Loucy (cell line): ENCODE measurements around the gene NCOR2.

Source experiments
- CTCF ChIP-seq: fragments of 200-600 bp; sonication (generic); conservative IDR thresholded peaks from 2 replicates; pipeline ENCODE4 v1.5.1; 2014; ENCODE audit warnings: mild to moderate bottlenecking, antibody characterized with exemption, low read length
- EZH2phosphoT487 ChIP-seq: fragments of 200-600 bp; IDR thresholded peaks from 2 replicates; pipeline ENCODE4 v1.6.1; 2018; ENCODE audit warnings: antibody characterized with exemption, mild to moderate bottlenecking, moderate library complexity, borderline replicate concordance

DNA sequence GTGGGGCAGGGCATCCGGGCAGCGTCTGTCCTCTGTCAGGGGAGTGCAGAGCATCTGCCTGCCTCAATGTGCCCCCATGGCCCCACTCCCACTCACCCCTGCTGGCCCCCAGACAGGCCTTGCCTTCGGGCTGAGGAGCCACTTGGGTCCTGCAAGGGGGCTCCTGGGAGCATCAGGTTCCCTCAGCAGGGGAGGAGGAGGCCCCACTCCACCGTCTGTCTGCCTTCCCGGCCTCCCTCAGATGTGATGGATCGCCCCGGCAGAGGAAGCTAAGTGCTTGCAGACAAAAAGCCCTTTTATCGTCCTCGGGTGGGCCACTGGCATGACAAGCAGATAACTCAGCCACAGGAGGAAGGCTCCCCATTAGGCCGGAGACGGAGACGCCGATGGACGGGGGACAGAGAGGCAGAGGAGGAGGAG is 35.1 kb downstream of the NCOR2 start:
- TF ChIP-seq CTCF (no peak), EZH2phosphoT487 (no peak)
